GM13976 (cell line): Measurements from ENCODE around the gene ARRB2.
A peak's percentile ranks its signal among the peaks of the same experiment; 100 is the strongest.

Experiments used
- DNase-seq: peaks from one replicate; pipeline ENCODE4 v3.0.0; 2012; ENCODE audit warnings: low spot score
- in situ Hi-C: fragments of 300-500 bp; cut with MboI; formaldehyde crosslinking; loops from one replicate; pipeline ENCODE4 v1.12.0; 2022; ENCODE audit warnings: low sequenced_read_pairs, mixed read lengths, inconsistent platforms; ENCODE audit not compliant: unreplicated experiment
- TF ChIP-seq, protein P1 (sequence below): IDR thresholded peaks from 2 replicates; pipeline ENCODE4 v1.5.1; 2012; ENCODE audit warnings: borderline replicate concordance, mild to moderate bottlenecking; ENCODE audit not compliant: insufficient read depth; ENCODE audit errors: extremely low read depth, missing control alignments, control extremely low read depth

Gene ARRB2

DNA sequence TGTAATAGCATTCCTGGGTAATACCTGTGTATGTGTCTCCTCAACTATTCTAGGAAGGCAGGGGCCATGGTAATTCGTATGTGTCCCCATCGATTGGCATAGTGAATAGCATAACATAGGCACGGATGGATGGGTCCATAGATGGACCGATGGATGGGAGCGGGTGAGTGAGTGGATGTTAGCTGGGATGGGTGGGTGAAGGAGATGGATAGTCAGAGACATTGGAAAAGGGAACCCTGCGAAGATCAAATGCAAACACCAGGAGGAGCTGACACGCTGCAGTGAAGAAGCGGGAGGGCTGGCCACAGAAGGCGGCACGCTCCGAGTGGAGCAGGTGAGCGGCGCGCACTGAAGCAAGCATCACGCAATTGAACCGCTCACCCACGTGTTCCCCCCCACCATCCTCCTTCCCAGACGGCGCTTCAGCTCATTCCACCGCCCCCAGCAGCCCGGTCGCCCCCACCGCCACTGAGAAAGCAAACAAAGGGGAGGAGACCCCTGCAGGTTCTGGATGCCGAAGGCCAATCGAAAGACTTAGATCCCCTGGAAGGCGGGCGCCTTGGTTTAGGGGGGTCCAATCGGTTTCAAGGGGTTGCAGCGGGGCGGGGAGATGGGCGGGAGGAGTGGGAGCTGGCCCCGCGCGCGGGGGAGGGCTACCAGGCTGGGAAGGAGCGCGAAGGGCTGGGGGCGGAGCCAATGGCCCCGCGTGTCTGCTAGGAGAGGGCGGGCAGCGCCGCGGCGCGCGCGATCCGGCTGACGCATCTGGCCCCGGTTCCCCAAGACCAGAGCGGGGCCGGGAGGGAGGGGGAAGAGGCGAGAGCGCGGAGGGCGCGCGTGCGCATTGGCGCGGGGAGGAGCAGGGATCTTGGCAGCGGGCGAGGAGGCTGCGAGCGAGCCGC, at the start of gene ARRB2:
ARRB2 (plus strand) TSS at position 839 of the 899 bp plus-strand sequence. CDS start 90 bp downstream, outside the sequence.
- peak; percentile 98 for DNase-seq
- in situ Hi-C loops, result loop anchor here (10.0 kb wide), 1 partner anchor 175 kb away; no protein-coding TSS in a partner anchor
- TF ChIP-seq, protein P1, sequence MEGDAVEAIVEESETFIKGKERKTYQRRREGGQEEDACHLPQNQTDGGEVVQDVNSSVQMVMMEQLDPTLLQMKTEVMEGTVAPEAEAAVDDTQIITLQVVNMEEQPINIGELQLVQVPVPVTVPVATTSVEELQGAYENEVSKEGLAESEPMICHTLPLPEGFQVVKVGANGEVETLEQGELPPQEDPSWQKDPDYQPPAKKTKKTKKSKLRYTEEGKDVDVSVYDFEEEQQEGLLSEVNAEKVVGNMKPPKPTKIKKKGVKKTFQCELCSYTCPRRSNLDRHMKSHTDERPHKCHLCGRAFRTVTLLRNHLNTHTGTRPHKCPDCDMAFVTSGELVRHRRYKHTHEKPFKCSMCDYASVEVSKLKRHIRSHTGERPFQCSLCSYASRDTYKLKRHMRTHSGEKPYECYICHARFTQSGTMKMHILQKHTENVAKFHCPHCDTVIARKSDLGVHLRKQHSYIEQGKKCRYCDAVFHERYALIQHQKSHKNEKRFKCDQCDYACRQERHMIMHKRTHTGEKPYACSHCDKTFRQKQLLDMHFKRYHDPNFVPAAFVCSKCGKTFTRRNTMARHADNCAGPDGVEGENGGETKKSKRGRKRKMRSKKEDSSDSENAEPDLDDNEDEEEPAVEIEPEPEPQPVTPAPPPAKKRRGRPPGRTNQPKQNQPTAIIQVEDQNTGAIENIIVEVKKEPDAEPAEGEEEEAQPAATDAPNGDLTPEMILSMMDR, result peak; percentile 62

DNA sequence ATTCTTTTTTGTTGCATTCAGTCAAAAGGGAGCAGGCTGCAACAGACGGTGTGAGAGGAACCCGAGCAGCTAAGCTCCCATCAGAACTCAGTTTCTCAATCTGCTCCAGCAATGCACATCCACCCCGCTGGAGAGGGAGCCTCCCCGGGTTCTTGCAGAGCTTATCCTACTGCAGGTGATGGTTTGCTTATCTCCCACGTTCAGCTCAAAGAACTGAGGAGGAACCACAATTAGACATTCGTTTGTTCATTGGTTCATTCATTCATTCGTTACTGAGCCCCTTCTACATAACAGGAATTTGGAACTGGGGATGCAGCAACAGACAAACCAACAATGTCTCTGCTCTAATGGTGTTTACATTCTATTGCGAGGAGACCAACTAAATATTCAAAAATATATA, 46.7 kb upstream of the ARRB2 start:
- DNase-seq, result no peak
- TF ChIP-seq, protein P1, result no peak
- in situ Hi-C loops, result no loop called here

DNA sequence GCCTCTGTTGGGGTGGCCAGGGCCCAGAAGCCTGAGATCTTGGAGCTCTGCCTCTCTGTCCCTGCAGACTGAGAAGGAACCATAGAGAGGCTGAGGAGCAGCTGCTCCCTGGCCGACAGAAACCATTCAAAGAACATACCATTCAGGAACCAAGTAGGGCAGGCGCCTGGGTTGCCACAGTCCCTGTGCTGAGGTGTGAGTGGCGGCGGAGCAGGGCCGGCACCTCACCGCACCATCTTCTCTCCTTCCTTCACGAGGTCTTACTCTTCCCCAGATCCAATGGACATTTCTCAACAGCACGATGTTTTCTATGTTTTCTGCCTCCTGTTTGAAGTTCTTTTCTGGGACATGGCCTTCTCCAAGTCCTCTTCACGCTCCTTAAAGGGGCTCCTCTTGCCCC, 46.2 kb upstream of the ARRB2 start:
- in situ Hi-C loops, result no loop called here
- no peak for DNase-seq
- TF ChIP-seq, protein P1, result no peak

DNA sequence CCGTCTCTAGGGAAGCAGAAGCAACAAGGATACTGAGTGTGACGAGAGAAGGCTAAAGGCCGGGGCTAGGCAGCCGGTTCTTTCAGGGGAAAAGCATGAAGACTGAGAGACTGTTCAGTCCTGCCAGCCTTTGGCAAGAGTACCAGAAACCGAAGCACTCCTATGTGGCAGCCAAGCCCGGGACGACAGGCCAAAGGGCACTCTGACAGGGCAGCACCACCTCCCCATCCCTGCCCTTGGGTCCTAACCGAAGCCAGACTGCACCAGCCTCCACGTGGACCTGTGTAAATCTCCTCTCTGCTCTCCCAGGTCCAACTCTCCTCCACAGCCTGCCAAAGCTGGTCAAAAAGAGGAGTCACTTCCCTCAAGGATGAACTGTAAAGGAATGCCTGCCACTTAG, 45.4 kb upstream of the ARRB2 start:
- no peak for DNase-seq
- in situ Hi-C loops, result no loop called here

DNA sequence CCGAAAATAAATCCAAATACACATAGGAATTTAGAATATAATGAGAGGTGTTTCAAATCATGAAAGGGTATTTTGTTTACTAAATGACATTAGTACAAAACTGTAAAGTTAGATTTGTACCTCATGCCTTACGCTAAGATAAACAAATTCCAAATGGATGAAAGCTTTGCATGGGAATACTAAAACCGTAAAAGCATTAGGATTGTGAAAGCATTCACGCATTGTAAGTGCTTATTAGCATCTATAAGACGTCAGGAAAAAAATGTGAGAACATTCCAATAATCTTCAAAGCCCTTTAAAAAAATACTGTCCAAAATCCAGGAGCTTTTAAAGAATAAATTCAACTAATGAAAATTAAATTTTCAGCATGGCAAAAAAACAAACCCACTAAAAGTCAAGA, 44.1 kb upstream of the ARRB2 start:
- in situ Hi-C loops, result no loop called here

More for the DNA sequence above, 45.4 kb upstream of the ARRB2 start:
- TF ChIP-seq, protein P1, result no peak

DNA sequence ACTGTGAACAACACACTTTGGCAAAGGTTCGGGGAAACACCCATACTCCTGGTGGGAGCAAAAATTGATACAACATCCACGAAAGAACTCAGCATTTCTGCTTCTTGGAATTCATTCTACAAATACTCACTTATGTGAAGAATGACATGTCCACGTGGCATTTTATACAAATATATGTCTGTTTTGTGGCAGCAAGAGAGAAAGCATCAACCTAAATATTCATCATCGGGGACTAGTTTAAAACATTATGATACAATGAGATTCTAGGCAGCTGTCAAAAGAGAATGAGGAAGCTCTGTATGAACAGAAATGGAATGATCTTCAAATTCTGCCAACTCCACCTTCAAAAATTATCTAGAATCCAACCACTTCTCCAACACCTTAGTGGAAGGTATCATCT, 43.3 kb upstream of the ARRB2 start:
- TF ChIP-seq, protein P1, result no peak
- no peak for DNase-seq
- in situ Hi-C loops, result no loop called here

More for the DNA sequence above, 44.1 kb upstream of the ARRB2 start:
- TF ChIP-seq, protein P1, result no peak
- DNase-seq, result no peak
